ENCODE data around the gene HSCB. TPM values are rescaled to one million over a fixed set of nuclear protein-coding genes. Genes with fewer than 3 reads are reported as not detected.

Gene HSCB
- total and polyA plus RNA-seq, 2 of the 4 experiments (the other 2 are of a cell fraction) = 5.4 to 13.2 TPM

DNA sequence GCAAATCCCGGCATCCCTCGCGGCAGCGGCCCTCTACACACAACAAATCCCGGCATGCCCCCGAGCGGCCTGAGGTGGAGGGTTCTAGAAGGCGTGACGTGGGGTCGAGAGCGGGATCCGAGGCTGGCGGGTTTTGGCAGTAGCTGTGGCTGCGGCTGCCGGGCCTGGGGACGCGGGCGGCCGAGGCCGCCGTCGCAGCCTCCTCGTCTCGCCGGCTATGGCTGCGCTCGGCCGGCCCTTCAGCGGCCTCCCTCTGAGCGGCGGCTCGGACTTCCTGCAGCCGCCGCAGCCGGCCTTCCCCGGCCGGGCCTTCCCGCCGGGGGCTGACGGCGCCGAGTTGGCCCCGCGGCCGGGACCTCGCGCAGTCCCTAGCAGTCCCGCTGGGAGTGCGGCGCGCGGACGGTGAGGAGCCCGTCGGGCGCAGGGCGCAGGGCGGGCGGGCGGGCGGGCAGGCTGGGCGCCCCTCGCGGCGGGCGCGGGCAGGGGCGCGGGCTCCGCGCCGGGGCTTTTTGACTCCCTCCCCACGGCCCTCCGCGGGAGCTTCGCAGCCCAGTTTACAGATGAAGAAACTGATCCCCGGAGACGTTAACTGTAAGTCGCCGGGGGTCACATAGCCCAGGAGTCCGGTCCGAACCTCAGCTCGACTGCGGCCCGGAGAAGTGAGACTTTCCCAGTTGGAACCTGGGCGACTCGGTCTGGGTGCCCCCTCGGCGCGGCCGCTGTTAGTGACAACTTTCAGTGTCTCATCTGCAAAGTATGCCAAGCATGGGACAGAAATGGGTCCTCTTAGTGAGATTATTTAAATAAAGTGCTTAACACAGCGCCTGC, 31.0 kb downstream of the HSCB start, which contains the start of gene CCDC117:
TSS of gene CCDC117 (plus strand) at position 63 of the 828 bp plus-strand sequence. CDS start at position 218, 155 bp downstream.
- ChIA-PET CTCF (interaction anchor here (0.6 kb wide), 2 partner anchors 18 to 211 kb away, joined by 3 to 7 read pairs; no protein-coding TSS in a partner anchor), POLR2A (ENCODE audit: unreplicated experiment) (interaction anchor here (0.7 to 0.9 kb wide), 2 partner anchors 22 to 28 kb away, joined by 3 to 4 read pairs; partner anchors contain the start of gene XBP1)
- peaks cover 14 to 38% of the 10 kb centered on the region in 2 experiments for H3K79me1 ChIP-seq (ENCODE audit: low read depth in 1 of 2, low read length in 2 of 2)
- H2AK9ac ChIP-seq (replicated peaks; ENCODE audit: low read depth, low read length, poor library complexity) = peak within 1 kb of the TSS; percentile 65
- H3K27me3 ChIP-seq (ENCODE audit: control insufficient read depth, insufficient read depth, low read length) = no peaks in the 10 kb centered on the region
- TF ChIP-seq CHD1 (IDR thresholded peaks at IDR 0.05; ENCODE audit: low read depth, low read length) = no peak
- TF ChIP-seq RCOR1 (IDR thresholded peaks at IDR 0.05; ENCODE audit: insufficient replicate concordance, low read length) = peak; percentile 73
- TF ChIP-seq, protein P1, sequence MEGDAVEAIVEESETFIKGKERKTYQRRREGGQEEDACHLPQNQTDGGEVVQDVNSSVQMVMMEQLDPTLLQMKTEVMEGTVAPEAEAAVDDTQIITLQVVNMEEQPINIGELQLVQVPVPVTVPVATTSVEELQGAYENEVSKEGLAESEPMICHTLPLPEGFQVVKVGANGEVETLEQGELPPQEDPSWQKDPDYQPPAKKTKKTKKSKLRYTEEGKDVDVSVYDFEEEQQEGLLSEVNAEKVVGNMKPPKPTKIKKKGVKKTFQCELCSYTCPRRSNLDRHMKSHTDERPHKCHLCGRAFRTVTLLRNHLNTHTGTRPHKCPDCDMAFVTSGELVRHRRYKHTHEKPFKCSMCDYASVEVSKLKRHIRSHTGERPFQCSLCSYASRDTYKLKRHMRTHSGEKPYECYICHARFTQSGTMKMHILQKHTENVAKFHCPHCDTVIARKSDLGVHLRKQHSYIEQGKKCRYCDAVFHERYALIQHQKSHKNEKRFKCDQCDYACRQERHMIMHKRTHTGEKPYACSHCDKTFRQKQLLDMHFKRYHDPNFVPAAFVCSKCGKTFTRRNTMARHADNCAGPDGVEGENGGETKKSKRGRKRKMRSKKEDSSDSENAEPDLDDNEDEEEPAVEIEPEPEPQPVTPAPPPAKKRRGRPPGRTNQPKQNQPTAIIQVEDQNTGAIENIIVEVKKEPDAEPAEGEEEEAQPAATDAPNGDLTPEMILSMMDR (conservative IDR thresholded peaks at IDR 0.05; ENCODE audit: low read depth, low read length) = peak; percentile 45
- peak; percentile 71; the same call in 1 of the 2 replicates for TF ChIP-seq POLR2A (IDR thresholded peaks at IDR 0.05; ENCODE audit: low read depth, low read length)
- TF ChIP-seq RFX5 (IDR thresholded peaks at IDR 0.05; ENCODE audit: low read depth, low read length) = no peak
- peak; percentile 62 for TF ChIP-seq MAZ (IDR thresholded peaks at IDR 0.05; ENCODE audit: borderline replicate concordance, low read depth, low read length)
- TF ChIP-seq, protein P2, sequence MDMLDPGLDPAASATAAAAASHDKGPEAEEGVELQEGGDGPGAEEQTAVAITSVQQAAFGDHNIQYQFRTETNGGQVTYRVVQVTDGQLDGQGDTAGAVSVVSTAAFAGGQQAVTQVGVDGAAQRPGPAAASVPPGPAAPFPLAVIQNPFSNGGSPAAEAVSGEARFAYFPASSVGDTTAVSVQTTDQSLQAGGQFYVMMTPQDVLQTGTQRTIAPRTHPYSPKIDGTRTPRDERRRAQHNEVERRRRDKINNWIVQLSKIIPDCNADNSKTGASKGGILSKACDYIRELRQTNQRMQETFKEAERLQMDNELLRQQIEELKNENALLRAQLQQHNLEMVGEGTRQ (IDR thresholded peaks at IDR 0.05; ENCODE audit: low read depth, low read length) = 0 out of 2 replicates have a peak, but pooled peaks have one; percentile 6
- TF ChIP-seq MXI1 (IDR thresholded peaks at IDR 0.05; ENCODE audit: borderline replicate concordance, low read depth, low read length) = peak; percentile 68; the same call in 1 of the 2 replicates
- peak within 1 kb of the TSS; percentile 29 for H3K14ac ChIP-seq (replicated peaks; ENCODE audit: low read depth, low read length)
- peak within 1 kb of the TSS; percentile 38 for H3K4ac ChIP-seq (ENCODE audit: low read depth, low read length)
- peak within 1 kb of the TSS; percentile 57 for H3K23ac ChIP-seq (ENCODE audit: low read depth, low read length)
- peak within 1 kb of the TSS; percentile 53 for H2AK5ac ChIP-seq (ENCODE audit: low read depth, low read length)
- peaks cover 15% of the 10 kb centered on the region for H3K36me3 ChIP-seq (ENCODE audit: control insufficient read depth, insufficient read depth, low read length)
- H3K27ac ChIP-seq (ENCODE audit: insufficient read depth, low read length) = peak within 1 kb of the TSS; percentile 79
- peak within 1 kb of the TSS; percentile 21; the same call in 1 of the 2 replicates for H2BK20ac ChIP-seq (ENCODE audit: low read depth, low read length)
- H3K9me1 ChIP-seq (ENCODE audit: insufficient read depth, low read length) = peaks cover 3% of the 10 kb centered on the region; the same call in 1 of the 2 replicates
- peak within 1 kb of the TSS; percentile 89 for H3K4me2 ChIP-seq (ENCODE audit: low read depth, low read length)
- in situ Hi-C loops (cut with MboI; ENCODE audit: low sequenced_read_pairs) = no loop called here
- dilution Hi-C loops (cut with HindIII; ENCODE audit: low sequenced_read_pairs, unreplicated experiment) = no loop called here
- intact Hi-C loops (cut with micrococcal nuclease) = loop anchor here (5.0 kb wide), 3 partner anchors 61 to 166 kb away; partner anchors contain the start of gene TTC28
- BruUV-seq (replicated peaks) = no TSS peak
- DNase-seq (peak; percentile 95), ATAC-seq (ENCODE audit: low read depth) (peak; percentile 95)
- WGBS, 2 experiments (ENCODE audit: extremely low coverage in 2 of 2, insufficient read length in 1 of 2) = 1% methylated on average over 40 of the region's 92 CpGs; no CpG with 5 or more reads in 1 of the 2 experiments
- H3K18ac ChIP-seq (ENCODE audit: low read depth, low read length) = peak within 1 kb of the TSS; percentile 75
- H3K4me1 ChIP-seq (ENCODE audit: control insufficient read depth, insufficient read depth, low read length) = no peaks in the 10 kb centered on the region
- peak within 1 kb of the TSS; percentile 61 for H3K9ac ChIP-seq (ENCODE audit: low read depth, low read length)
- H3K56ac ChIP-seq (ENCODE audit: extremely low read depth, insufficient read depth, low read length) = peak within 1 kb of the TSS; percentile 67
- peaks cover 23% of the 10 kb centered on the region for H4K20me1 ChIP-seq (ENCODE audit: insufficient read depth, low read length)
- peak within 1 kb of the TSS; percentile 52 to 96 for H4K8ac ChIP-seq (ENCODE audit: low read depth in 2 of 2, low read length in 2 of 2)
- peak within 1 kb of the TSS; percentile 88; the same call in 1 of the 3 replicates for H2BK15ac ChIP-seq (ENCODE audit: low read depth, low read length)
- peak within 1 kb of the TSS; percentile 64 for H2BK120ac ChIP-seq (ENCODE audit: low read depth, low read length)
- H4K91ac ChIP-seq (ENCODE audit: insufficient read depth, low read depth, low read length) = peak within 1 kb of the TSS; percentile 21
- H2AFZ ChIP-seq (replicated peaks; ENCODE audit: low read length, poor library complexity) = peak within 1 kb of the TSS; percentile 95
- peak within 1 kb of the TSS; percentile 61 for H3K4me3 ChIP-seq (ENCODE audit: insufficient read depth, low read depth, low read length)
- H4K5ac ChIP-seq (ENCODE audit: low read depth, low read length) = peak within 1 kb of the TSS; percentile 71
- H3K9me3 ChIP-seq (ENCODE audit: control insufficient read depth, insufficient read depth, low read length) = peaks cover 2% of the 10 kb centered on the region; the same call in 1 of the 2 replicates
- H2BK5ac ChIP-seq (ENCODE audit: low read depth, low read length, poor library complexity, severe bottlenecking) = peak within 1 kb of the TSS; percentile 84
